Thoracic aorta (tissue), 2 donors: ENCODE measurements around the gene LRRTM4. TPM values are rescaled to one million over a fixed set of nuclear protein-coding genes. Genes with fewer than 3 reads are reported as not detected.

Source experiments
- ATAC-seq: fragments of 150-250 bp; one replicate; pipeline ENCODE4 v1.8.0; 2017; ENCODE audit warnings: low read depth; ENCODE audit not compliant: insufficient number of reproducible peaks, low FRiP score
- DNase-seq: peaks from one replicate; pipeline ENCODE4 v3.0.0-alpha.2; 2020; ENCODE audit warnings: low spot score
- H3K27ac ChIP-seq, 2 donors: fragments of 200-600 bp; sonication (generic); 1 replicate in 1 of 2; 2 replicates in 1 of 2; pipeline ENCODE4 v1.5.1; 2016; ENCODE audit warnings: mild to moderate bottlenecking in 2 of 2, moderate library complexity in 2 of 2
- H3K27me3 ChIP-seq: fragments of 200-600 bp; sonication (generic); replicated peaks from 2 replicates; pipeline ENCODE4 v1.6.0; 2016; ENCODE audit warnings: mild to moderate bottlenecking; ENCODE audit not compliant: insufficient read depth
- H3K36me3 ChIP-seq: fragments of 200-600 bp; sonication (generic); one replicate; pipeline ENCODE4 v1.5.1; 2016
- H3K4me1 ChIP-seq, 2 donors: fragments of 200-600 bp; sonication (generic); 1 replicate in 1 of 2; 2 replicates in 1 of 2; pipeline versions ENCODE4 v1.5.1 to v1.6.0; 2016; ENCODE audit warnings: low read depth in 2 of 2, mild to moderate bottlenecking in 1 of 2; ENCODE audit not compliant: control insufficient read depth in 1 of 2
- H3K4me3 ChIP-seq: fragments of 200-600 bp; sonication (generic); 2 replicates; pipeline ENCODE4 v1.5.1; 2016; ENCODE audit warnings: mild to moderate bottlenecking
- H3K9me3 ChIP-seq: fragments of 200-600 bp; sonication (generic); 2 replicates; pipeline ENCODE4 v1.5.1; 2016
- total RNA-seq, 2 donors: library from RNA; depleted of rRNA; stranded (reverse); fragments of >200 nt; gene quantifications; one replicate each; pipeline versions ENCODE4 v1.1.0 to v1.2.3, GENCODE V29; 2016
- TF ChIP-seq, protein P1 (sequence below): fragments of 200-600 bp; sonication (generic); IDR thresholded peaks from one replicate; pipeline ENCODE4 v1.5.1; 2019; ENCODE audit warnings: antibody characterized with exemption

Gene LRRTM4
- total RNA-seq, 2 donors from 2014 or later = not detected

DNA sequence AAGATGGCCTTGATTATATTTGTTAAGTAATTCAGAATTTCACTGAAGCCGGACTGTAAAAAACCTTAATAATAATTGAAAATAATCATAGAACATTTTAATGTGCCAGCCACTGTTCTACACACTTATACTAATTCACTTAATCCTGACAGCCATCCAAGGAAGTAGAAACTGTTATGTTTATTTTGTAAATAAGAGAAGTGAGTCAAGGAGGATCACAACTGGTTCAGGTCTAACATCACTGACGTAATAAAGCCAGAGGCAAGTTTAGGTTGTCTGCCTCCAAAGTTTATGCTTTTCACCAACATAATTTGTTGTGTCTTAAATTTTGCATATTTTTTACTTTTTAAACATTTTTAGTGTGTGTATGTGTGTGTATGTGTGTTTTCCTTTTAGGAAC lies 436.1 kb downstream of the LRRTM4 start:
- Histone ChIP-seq H3K27me3 (no peaks in the 10 kb centered on the region), H3K27ac (no peak overlapping the region), H3K36me3 (no peaks in the 10 kb centered on the region), H3K4me3 (no peak overlapping the region), H3K4me1 (no peaks in the 10 kb centered on the region), H3K9me3 (no peaks in the 10 kb centered on the region)
- DNase-seq (no peak), ATAC-seq (no peak)
- TF ChIP-seq, protein P1, sequence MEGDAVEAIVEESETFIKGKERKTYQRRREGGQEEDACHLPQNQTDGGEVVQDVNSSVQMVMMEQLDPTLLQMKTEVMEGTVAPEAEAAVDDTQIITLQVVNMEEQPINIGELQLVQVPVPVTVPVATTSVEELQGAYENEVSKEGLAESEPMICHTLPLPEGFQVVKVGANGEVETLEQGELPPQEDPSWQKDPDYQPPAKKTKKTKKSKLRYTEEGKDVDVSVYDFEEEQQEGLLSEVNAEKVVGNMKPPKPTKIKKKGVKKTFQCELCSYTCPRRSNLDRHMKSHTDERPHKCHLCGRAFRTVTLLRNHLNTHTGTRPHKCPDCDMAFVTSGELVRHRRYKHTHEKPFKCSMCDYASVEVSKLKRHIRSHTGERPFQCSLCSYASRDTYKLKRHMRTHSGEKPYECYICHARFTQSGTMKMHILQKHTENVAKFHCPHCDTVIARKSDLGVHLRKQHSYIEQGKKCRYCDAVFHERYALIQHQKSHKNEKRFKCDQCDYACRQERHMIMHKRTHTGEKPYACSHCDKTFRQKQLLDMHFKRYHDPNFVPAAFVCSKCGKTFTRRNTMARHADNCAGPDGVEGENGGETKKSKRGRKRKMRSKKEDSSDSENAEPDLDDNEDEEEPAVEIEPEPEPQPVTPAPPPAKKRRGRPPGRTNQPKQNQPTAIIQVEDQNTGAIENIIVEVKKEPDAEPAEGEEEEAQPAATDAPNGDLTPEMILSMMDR = no peak

DNA sequence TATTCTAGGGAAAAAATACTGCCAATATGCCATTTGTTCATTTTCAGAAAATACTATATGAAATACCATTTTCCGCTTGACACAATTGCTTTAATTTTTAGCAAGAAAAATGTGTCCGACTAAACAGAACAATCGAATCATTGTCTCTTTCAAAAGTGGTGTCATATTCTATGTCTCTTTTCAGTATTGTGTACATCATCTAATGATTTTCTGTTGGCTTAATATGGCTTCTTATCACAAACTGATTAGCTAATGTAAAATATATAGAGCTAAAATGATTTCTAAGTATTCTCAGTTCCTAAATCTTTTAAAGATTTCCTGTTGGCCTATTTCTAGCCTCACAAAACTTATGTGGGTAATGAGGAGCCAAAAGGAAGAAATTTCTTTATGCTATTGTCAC lies 436.6 kb downstream of the LRRTM4 start:
- no peak overlapping the region for H3K27ac ChIP-seq
- H3K36me3 ChIP-seq = no peaks in the 10 kb centered on the region
- no peaks in the 10 kb centered on the region for H3K4me1 ChIP-seq
- H3K27me3 ChIP-seq = no peaks in the 10 kb centered on the region
- DNase-seq (no peak), ATAC-seq (no peak)
- H3K4me3 ChIP-seq = no peak overlapping the region
- TF ChIP-seq, protein P1 = no peak
- no peaks in the 10 kb centered on the region for H3K9me3 ChIP-seq

DNA sequence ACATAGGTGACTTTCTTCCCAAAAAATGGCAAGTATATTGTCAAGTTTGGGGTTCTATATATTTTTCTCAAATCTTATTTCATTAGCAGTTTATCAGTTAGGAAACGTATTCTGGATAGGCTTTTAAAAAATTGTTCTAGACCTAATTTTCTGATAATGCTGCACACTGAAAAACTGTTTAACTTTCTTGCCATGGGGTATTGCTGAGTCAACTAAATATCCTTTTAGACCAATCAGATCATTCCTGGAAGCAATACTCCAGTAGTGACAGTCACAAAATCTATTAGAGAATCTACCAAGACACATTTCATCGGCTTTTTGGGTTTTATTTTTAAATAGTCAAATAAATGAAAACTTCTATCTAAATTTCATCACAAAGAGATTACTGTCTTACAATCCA lies 440.6 kb downstream of the LRRTM4 start:
- H3K36me3 ChIP-seq = no peaks in the 10 kb centered on the region
- H3K27me3 ChIP-seq = no peaks in the 10 kb centered on the region
- no peak for DNase-seq
- H3K27ac ChIP-seq = no peak overlapping the region
- no peaks in the 10 kb centered on the region for H3K4me1 ChIP-seq
- no peaks in the 10 kb centered on the region for H3K9me3 ChIP-seq
- TF ChIP-seq, protein P1 = no peak
- ATAC-seq = no peak
- no peak overlapping the region for H3K4me3 ChIP-seq

DNA sequence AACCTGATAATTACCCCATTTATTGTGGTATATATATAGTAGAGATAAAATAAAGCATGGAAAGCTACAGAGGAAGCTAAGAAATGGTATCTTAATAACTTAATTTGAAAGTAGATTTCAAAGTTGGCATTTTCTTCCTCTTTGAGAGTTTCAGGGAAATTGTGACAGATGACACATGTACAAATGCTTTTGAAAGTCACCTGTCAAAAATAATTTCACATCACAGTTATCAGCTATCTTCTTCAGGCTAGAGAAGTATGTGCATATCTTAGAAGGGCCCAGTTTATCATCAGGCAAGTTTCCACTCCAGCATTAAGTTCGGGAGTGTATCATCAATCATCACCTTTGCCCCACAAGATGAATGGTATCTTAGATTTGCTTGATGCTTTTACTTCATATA lies 457.9 kb downstream of the LRRTM4 start:
- no peak for DNase-seq
- Histone ChIP-seq H3K36me3 (no peaks in the 10 kb centered on the region), H3K9me3 (no peaks in the 10 kb centered on the region), H3K27ac (no peak overlapping the region), H3K4me1 (no peaks in the 10 kb centered on the region), H3K4me3 (no peak overlapping the region), H3K27me3 (no peaks in the 10 kb centered on the region)
- no peak for ATAC-seq
- TF ChIP-seq, protein P1 = no peak

DNA sequence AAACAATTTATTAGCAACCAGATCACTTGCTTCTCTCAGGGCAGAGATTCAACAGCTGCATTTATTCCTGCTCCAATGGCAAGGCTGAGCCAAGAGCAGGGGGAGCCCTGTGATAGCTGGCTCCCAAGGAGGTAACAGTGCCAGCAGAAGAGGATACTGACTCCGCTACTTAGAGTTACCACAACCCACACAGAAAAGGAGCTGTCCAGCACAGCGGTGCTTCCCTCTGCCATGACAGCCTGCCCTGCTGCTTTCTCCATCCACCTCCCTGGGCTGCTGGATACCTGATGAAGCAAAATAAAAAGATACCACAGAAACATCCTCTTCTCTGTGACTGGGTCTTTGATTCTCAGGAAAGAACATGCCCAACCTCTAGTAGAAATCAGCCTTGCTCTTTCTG lies 467.2 kb downstream of the LRRTM4 start:
- H3K27ac ChIP-seq = no peak overlapping the region
- DNase-seq (no peak), ATAC-seq (no peak)
- no peaks in the 10 kb centered on the region for H3K4me1 ChIP-seq
- TF ChIP-seq, protein P1 = no peak
- H3K36me3 ChIP-seq = no peaks in the 10 kb centered on the region
- H3K9me3 ChIP-seq = no peaks in the 10 kb centered on the region
- H3K4me3 ChIP-seq = no peak overlapping the region
- H3K27me3 ChIP-seq = no peaks in the 10 kb centered on the region
